ENCODE measurements around the gene LDLRAD2. TPM values are rescaled to one million over a fixed set of nuclear protein-coding genes. Genes with fewer than 3 reads are reported as not detected.
"Not testable (repeated sequence)": the region's sequence is repeated elsewhere in the genome, so short reads cannot be mapped to it uniquely, and the experiment has no call there.

LDLRAD2 gene
- total RNA-seq, 1 donor from 2014 or later, result 0.38 TPM

DNA sequence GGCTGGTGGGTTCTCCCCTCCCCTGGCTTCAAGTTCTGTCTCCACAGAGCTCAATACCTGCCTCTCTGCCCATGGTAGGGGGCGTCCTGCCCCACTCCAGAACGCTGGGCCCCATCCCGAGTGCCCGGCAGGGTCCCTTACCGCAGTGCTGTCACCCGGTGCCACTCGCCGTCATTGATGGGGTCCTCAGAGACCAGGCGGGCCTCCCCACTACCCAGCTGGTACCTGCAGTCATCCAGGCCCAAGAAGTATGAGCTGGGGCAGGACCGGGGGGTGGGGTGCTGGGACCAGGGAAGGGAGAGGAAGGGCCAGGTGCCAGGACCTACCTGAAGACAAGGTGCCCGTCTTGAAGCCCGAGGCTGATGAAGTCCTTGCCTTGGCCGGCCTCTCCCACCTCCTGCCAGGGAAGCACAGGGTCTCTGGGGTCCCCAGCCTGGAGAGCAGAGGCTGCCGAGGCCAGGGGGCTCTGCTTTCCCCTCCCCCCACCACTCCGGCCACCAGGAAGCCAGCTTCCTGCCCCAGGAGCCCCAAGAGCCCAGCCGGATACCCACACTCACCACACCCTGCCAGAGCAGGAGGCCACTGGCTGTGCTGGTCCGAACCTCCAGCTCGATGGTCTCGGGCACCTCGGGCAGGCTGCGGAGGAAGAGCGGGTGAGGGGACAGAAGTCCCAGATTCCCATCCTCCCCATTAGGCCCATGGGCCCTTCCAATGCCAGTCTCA is 12.1 kb downstream of the LDLRAD2 start:
- DNase-seq, result no peak
- no peak for ATAC-seq
- intact Hi-C loops (cut with DNase I), result no loop called here
- TF ChIP-seq CTCF (IDR thresholded peaks at IDR 0.05), result no peak
- H3K27ac ChIP-seq, result no peak overlapping the region
- H3K4me3 ChIP-seq, result no peak overlapping the region
- H3K4me1 ChIP-seq, result no peaks in the 10 kb centered on the region
- H3K36me3 ChIP-seq, result peaks cover 70% of the 10 kb centered on the region
- H3K9me3 ChIP-seq, result no peaks in the 10 kb centered on the region
- H3K27me3 ChIP-seq, result no peaks in the 10 kb centered on the region

DNA sequence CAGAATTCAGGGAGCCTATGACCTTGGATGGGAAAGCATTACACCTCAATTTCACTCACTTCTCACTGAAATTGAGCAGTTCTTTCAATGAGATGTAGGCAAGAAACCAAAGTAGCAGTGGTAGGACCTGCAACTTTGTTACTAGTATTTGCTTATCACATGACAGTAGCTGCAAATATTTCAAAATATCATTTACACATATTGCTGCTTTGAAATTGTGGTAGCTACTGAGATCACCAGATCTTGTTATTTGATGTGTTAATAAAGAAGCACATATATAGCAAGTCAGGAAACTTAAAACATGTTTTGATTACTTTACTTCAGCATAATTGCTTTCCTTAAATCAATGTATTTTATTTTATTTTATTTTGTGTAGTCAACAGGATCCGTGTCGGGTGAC is 12.9 kb downstream of the LDLRAD2 start:
- Histone ChIP-seq H3K27me3 (no peaks in the 10 kb centered on the region), H3K4me1 (no peaks in the 10 kb centered on the region), H3K4me3 (no peak overlapping the region), H3K36me3 (peaks cover 78% of the 10 kb centered on the region), H3K27ac (no peak overlapping the region), H3K9me3 (no peaks in the 10 kb centered on the region)
- intact Hi-C loops (cut with DNase I), result no loop called here
- no peak for TF ChIP-seq CTCF (IDR thresholded peaks at IDR 0.05)
- DNase-seq (no peak), ATAC-seq (no peak)

GRCh38 chr1:21825393-21825792 is 13.3 kb downstream of the LDLRAD2 start:
- intact Hi-C loops (cut with DNase I), result no loop called here
- no peaks in the 10 kb centered on the region for H3K4me1 ChIP-seq
- DNase-seq (no peak), ATAC-seq (no peak)
- H3K36me3 ChIP-seq, result peaks cover 83% of the 10 kb centered on the region
- H3K9me3 ChIP-seq, result no peaks in the 10 kb centered on the region
- no peak overlapping the region for H3K4me3 ChIP-seq
- H3K27ac ChIP-seq, result no peak overlapping the region
- no peaks in the 10 kb centered on the region for H3K27me3 ChIP-seq
- TF ChIP-seq CTCF (IDR thresholded peaks at IDR 0.05), result no peak

DNA sequence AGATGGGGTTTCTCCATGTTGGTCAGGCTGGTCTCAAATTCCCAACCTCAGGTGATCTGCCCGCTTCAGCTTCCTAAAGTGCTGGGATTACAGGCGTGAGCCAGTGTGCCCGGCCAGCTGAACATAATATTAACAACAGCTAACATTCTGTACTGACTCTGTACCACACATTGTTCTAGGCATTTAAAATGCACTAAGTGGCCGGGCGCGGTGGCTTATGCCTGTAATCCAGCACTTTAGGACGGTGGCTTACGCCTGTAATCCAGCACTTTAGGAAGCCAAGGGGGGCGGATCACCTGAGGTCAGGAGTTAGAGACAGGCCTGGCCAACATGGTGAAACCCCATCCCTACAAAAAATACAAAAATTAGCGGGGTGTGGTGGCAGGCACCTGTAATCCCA is 14.6 kb downstream of the LDLRAD2 start:
- ATAC-seq; DNase-seq; H3K4me1 ChIP-seq; H3K4me3 ChIP-seq; intact Hi-C loops (cut with DNase I); H3K27me3 ChIP-seq; H3K9me3 ChIP-seq; H3K27ac ChIP-seq: not testable (repeated sequence)
- peaks cover 93% of the 10 kb centered on the region for H3K36me3 ChIP-seq

DNA sequence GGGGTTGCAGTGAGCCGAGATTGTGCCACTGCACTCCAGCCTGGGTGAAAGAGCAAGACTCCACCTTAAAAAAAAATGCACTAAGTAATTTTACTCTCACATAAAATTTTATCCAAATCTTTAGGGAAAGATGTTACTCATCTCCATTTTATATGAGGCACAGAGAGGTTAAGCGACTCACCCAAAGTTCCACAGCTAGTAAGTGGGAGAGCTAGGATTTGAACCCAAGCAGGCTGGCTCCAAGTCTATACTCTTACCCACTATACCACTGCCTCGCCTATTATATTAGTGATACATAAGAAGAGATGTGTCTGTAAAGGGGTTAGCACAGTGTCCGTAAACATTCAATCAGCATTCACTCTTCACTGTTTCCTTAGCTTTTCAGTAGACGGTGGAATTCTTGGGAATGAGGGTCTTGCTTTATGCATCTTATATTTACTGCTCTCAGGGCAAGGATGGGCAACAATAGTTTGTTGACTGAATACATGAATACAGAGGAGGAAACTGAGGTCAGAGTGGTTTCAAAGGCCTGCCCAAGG is 15.1 kb downstream of the LDLRAD2 start:
- DNase-seq (no peak), ATAC-seq (no peak)
- no peak for TF ChIP-seq CTCF (IDR thresholded peaks at IDR 0.05)
- no peaks in the 10 kb centered on the region for H3K27me3 ChIP-seq
- no peak overlapping the region for H3K27ac ChIP-seq
- no peak overlapping the region for H3K4me3 ChIP-seq
- intact Hi-C loops (cut with DNase I), result no loop called here
- H3K36me3 ChIP-seq, result peaks cover 97% of the 10 kb centered on the region
- H3K4me1 ChIP-seq, result no peaks in the 10 kb centered on the region
- H3K9me3 ChIP-seq, result no peaks in the 10 kb centered on the region

- Histone ChIP-seq H3K4me3 (no peak overlapping the region), H3K9me3 (no peaks in the 10 kb centered on the region), H3K36me3 (peaks cover 97% of the 10 kb centered on the region), H3K27me3 (no peaks in the 10 kb centered on the region), H3K27ac (no peak overlapping the region), H3K4me1 (no peaks in the 10 kb centered on the region)
- intact Hi-C loops (cut with DNase I), result no loop called here
- no peak for TF ChIP-seq CTCF (IDR thresholded peaks at IDR 0.05)
- ATAC-seq, result no peak
- DNase-seq, result no peak
These were observed 16.0 kb downstream of the LDLRAD2 start for GRCh38 chr1:21828075-21828474.

Measured in upper lobe of right lung (tissue), 1 donor.